ENCODE results near the gene CTSG. TPM values are rescaled to one million over a fixed set of nuclear protein-coding genes. Genes with fewer than 3 reads are reported as not detected.
"Not testable (repeated sequence)": the region's sequence is repeated elsewhere in the genome, so short reads cannot be mapped to it uniquely, and the experiment has no call there.

The CTSG gene
- total RNA-seq, 1 experiment from 2014 or later, result not detected

DNA sequence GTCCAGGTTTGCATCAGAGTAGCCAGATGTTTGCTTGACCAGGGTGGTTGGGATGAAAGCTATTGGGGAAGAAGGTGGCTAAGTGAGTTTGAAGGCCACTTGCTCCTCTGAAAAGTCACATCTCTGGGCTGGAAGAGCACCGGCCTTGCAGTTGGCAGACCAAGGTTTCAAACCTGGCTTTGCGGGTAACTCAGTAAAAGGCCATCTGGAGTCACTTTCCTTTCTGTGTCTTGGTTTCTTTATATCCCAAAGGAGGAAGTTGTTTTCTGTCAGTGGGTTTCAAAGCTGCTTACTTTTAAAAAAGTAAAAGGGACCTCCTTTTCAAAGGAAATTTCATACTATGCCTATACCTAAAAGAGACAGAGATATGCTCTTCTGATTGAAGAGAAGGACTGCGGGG is 41.8 kb downstream of the CTSG start:
- CTCF ChIA-PET, result no interaction called here
- H3K27me3 ChIP-seq (replicated peaks; ENCODE audit: insufficient read depth, low read depth, low read length, poor library complexity), result no peaks in the 10 kb centered on the region
- intact Hi-C loops (cut with micrococcal nuclease; ENCODE audit: unreplicated experiment), result no loop called here
- BruUV-seq (replicated peaks), result no TSS peak
- no peak for DNase-seq (ENCODE audit: low spot score)
- H3K4me1 ChIP-seq (ENCODE audit: insufficient read depth, low read length, poor library complexity, severe bottlenecking), result no peaks in the 10 kb centered on the region
- H3K9me3 ChIP-seq (ENCODE audit: low read depth, low read length, poor library complexity, severe bottlenecking), result no peaks in the 10 kb centered on the region
- no peak overlapping the region for H3K4me3 ChIP-seq (ENCODE audit: low read depth, low read length, poor library complexity, severe bottlenecking)
- H3K27ac ChIP-seq (ENCODE audit: low read depth, low read length, poor library complexity, severe bottlenecking), result no peak overlapping the region
- H3K36me3 ChIP-seq (ENCODE audit: insufficient read depth, low read length, poor library complexity, severe bottlenecking), result no peaks in the 10 kb centered on the region
- no peak for TF ChIP-seq EZH2 (IDR thresholded peaks at IDR 0.05; ENCODE audit: borderline replicate concordance, low read depth, low read length, poor library complexity, severe bottlenecking)
- TF ChIP-seq, protein P1, sequence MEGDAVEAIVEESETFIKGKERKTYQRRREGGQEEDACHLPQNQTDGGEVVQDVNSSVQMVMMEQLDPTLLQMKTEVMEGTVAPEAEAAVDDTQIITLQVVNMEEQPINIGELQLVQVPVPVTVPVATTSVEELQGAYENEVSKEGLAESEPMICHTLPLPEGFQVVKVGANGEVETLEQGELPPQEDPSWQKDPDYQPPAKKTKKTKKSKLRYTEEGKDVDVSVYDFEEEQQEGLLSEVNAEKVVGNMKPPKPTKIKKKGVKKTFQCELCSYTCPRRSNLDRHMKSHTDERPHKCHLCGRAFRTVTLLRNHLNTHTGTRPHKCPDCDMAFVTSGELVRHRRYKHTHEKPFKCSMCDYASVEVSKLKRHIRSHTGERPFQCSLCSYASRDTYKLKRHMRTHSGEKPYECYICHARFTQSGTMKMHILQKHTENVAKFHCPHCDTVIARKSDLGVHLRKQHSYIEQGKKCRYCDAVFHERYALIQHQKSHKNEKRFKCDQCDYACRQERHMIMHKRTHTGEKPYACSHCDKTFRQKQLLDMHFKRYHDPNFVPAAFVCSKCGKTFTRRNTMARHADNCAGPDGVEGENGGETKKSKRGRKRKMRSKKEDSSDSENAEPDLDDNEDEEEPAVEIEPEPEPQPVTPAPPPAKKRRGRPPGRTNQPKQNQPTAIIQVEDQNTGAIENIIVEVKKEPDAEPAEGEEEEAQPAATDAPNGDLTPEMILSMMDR (conservative IDR thresholded peaks at IDR 0.05; ENCODE audit: low read depth, low read length), result no peak
- POLR2A ChIA-PET (ENCODE audit: low non-redundant PET), result no interaction called here

DNA sequence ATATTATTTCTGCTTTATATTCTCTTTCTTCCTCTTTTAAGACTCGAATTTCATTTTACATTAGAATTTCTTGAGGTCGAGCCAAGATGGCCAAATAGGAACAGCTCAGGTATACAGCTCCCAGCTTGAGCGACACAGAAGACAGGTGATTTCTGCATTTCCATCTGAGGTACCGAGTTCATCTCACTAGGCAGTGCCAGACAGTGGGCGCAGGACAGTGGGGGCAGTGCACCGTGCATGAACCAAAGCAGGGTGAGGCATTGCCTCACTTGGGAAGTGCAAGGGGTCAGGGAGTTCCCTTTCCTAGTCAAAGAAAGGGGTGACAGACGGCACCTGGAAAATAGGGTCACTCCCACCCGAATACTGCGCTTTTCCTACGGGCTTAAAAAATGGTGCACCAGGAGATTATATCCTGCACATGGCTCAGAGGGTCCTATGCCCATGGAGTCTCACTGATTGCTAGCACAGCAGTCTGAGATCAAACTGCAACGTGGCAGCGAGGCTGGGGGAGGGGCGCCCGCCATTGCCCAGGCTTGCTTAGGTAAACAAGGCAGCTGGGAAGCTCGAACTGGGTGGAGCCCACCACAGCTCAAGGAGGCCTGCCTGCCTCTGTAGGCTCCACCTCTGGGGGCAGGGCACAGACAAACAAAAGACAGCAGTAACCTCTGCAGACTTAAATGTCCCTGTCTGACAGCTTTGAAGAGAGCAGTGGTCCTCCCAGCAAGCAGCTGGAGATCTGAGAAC is 50.0 kb downstream of the CTSG start:
- BruUV-seq (replicated peaks); DNase-seq (ENCODE audit: low spot score); POLR2A ChIA-PET (ENCODE audit: low non-redundant PET); H3K27ac ChIP-seq (ENCODE audit: low read depth, low read length, poor library complexity, severe bottlenecking); H3K27me3 ChIP-seq (replicated peaks; ENCODE audit: insufficient read depth, low read depth, low read length, poor library complexity); H3K4me3 ChIP-seq (ENCODE audit: low read depth, low read length, poor library complexity, severe bottlenecking); intact Hi-C loops (cut with micrococcal nuclease; ENCODE audit: unreplicated experiment); H3K4me1 ChIP-seq (ENCODE audit: insufficient read depth, low read length, poor library complexity, severe bottlenecking); H3K9me3 ChIP-seq (ENCODE audit: low read depth, low read length, poor library complexity, severe bottlenecking); CTCF ChIA-PET; H3K36me3 ChIP-seq (ENCODE audit: insufficient read depth, low read length, poor library complexity, severe bottlenecking): not testable (repeated sequence)

Other genes with a start within 250 kb of the CTSG start
- gene ADCY4, start 241.2 kb downstream of the CTSG start, total RNA-seq (2021), result 0.84 and 1.5 TPM in 2 replicates
- not detected in 2 replicates for gene RIPK3, start 236.3 kb downstream of the CTSG start, total RNA-seq (2021)
- 38.1 and 69.0 TPM in 2 replicates for gene NFATC4, start 208.1 kb downstream of the CTSG start, total RNA-seq (2021)
- 8.6 and 17.3 TPM in 2 replicates for gene NYNRIN, start 177.2 kb downstream of the CTSG start, total RNA-seq (2021)
- 0.80 and 1.4 TPM in 2 replicates for gene CBLN3, start 146.6 kb downstream of the CTSG start, total RNA-seq (2021)
- 32.7 and 40.3 TPM in 2 replicates for gene KHNYN, start 146.3 kb downstream of the CTSG start, total RNA-seq (2021)
- gene SDR39U1, start 133.5 kb downstream of the CTSG start, total RNA-seq (2021), result 49.1 and 52.1 TPM in 2 replicates
- not detected in 2 replicates for gene CMA1, start 68.0 kb downstream of the CTSG start, total RNA-seq (2021)
- not detected in 2 replicates for gene GZMH, start 33.4 kb upstream of the CTSG start, total RNA-seq (2021)
- gene GZMB, start 57.9 kb upstream of the CTSG start, total RNA-seq (2021), result not detected in 2 replicates

All from A673 (cell line).